KOPT-K1 (cell line): ENCODE data around the gene CCND2.
"Not testable (repeated sequence)": the region's sequence is repeated elsewhere in the genome, so short reads cannot be mapped to it uniquely, and the experiment has no call there.

Experiments
- H3K27ac ChIP-seq: fragments of 200-600 bp; sonication (generic); 2 replicates; pipeline ENCODE4 v1.5.1; 2016; ENCODE audit warnings: antibody characterized with exemption, mild to moderate bottlenecking, low read depth, low read length; ENCODE audit not compliant: poor library complexity, severe bottlenecking
- H3K36me3 ChIP-seq: fragments of 200-600 bp; sonication (generic); 2 replicates; pipeline ENCODE4 v1.5.1; 2017; ENCODE audit warnings: antibody characterized with exemption, mild to moderate bottlenecking, low read length, moderate library complexity; ENCODE audit not compliant: insufficient read depth
- H3K9me3 ChIP-seq: fragments of 200-600 bp; sonication (generic); 2 replicates; pipeline ENCODE4 v1.5.1; 2017; ENCODE audit warnings: antibody characterized with exemption, low read length, mild to moderate bottlenecking; ENCODE audit not compliant: insufficient read depth, poor library complexity, severe bottlenecking

CCND2 gene

GRCh38 chr12:4273652-4274395 lies at the start of gene CCND2:
TSS of gene CCND2 (plus strand) at chr12:4273762. CDS start at chr12:4274041, 279 bp downstream.
- Histone ChIP-seq H3K36me3 (no peaks in the 10 kb centered on the region), H3K9me3 (no peaks in the 10 kb centered on the region), H3K27ac (no peak within 1 kb of the TSS)

GRCh38 chr12:4224206-4224889 lies 49.2 kb upstream of the CCND2 start:
- peaks cover 7% of the 10 kb centered on the region for H3K9me3 ChIP-seq
- H3K27ac ChIP-seq: no peak overlapping the region
- H3K36me3 ChIP-seq: no peaks in the 10 kb centered on the region

- Histone ChIP-seq H3K36me3 (no peaks in the 10 kb centered on the region), H3K9me3 (peaks cover 7% of the 10 kb centered on the region), H3K27ac (no peak overlapping the region)
Observed at GRCh38 chr12:4225571-4225970, 48.0 kb upstream of the CCND2 start.

GRCh38 chr12:4227046-4227445 lies 46.5 kb upstream of the CCND2 start:
- Histone ChIP-seq H3K27ac (no peak overlapping the region), H3K36me3 (no peaks in the 10 kb centered on the region), H3K9me3 (peaks cover 7% of the 10 kb centered on the region)

GRCh38 chr12:4228122-4228580 lies 45.4 kb upstream of the CCND2 start:
- no peak overlapping the region for H3K27ac ChIP-seq
- H3K36me3 ChIP-seq: no peaks in the 10 kb centered on the region
- H3K9me3 ChIP-seq: no peaks in the 10 kb centered on the region

- H3K27ac ChIP-seq: no peak overlapping the region
Observed at GRCh38 chr12:4230526-4230925, 43.0 kb upstream of the CCND2 start.

GRCh38 chr12:4238577-4238976 lies 35.0 kb upstream of the CCND2 start:
- H3K27ac ChIP-seq: no peak overlapping the region
- no peaks in the 10 kb centered on the region for H3K36me3 ChIP-seq
- peaks cover 26% of the 10 kb centered on the region for H3K9me3 ChIP-seq

More at GRCh38 chr12:4230526-4230925, 43.0 kb upstream of the CCND2 start:
- Histone ChIP-seq H3K36me3 (no peaks in the 10 kb centered on the region), H3K9me3 (peaks cover 4% of the 10 kb centered on the region)

GRCh38 chr12:4239746-4240145 lies 33.8 kb upstream of the CCND2 start:
- no peaks in the 10 kb centered on the region for H3K36me3 ChIP-seq
- peaks cover 23% of the 10 kb centered on the region for H3K9me3 ChIP-seq
- no peak overlapping the region for H3K27ac ChIP-seq

GRCh38 chr12:4240161-4240783 lies 33.3 kb upstream of the CCND2 start:
- H3K27ac ChIP-seq: no peak overlapping the region
- H3K36me3 ChIP-seq: no peaks in the 10 kb centered on the region
- H3K9me3 ChIP-seq: peaks cover 22% of the 10 kb centered on the region

- Histone ChIP-seq H3K27ac (no peak overlapping the region), H3K9me3 (peaks cover 22% of the 10 kb centered on the region), H3K36me3 (no peaks in the 10 kb centered on the region)
Observed at GRCh38 chr12:4240981-4241380, 32.6 kb upstream of the CCND2 start.

GRCh38 chr12:4241592-4241991 lies 32.0 kb upstream of the CCND2 start:
- Histone ChIP-seq H3K36me3 (no peaks in the 10 kb centered on the region), H3K9me3 (peaks cover 20% of the 10 kb centered on the region), H3K27ac (no peak overlapping the region)

GRCh38 chr12:4242595-4242994 lies 31.0 kb upstream of the CCND2 start:
- Histone ChIP-seq H3K36me3 (no peaks in the 10 kb centered on the region), H3K9me3 (peaks cover 10% of the 10 kb centered on the region), H3K27ac (no peak overlapping the region)

GRCh38 chr12:4243091-4243490 lies 30.5 kb upstream of the CCND2 start:
- H3K9me3 ChIP-seq: peaks cover 9% of the 10 kb centered on the region
- no peak overlapping the region for H3K27ac ChIP-seq
- no peaks in the 10 kb centered on the region for H3K36me3 ChIP-seq

GRCh38 chr12:4243491-4244100 lies 30.0 kb upstream of the CCND2 start:
- H3K36me3 ChIP-seq, H3K9me3 ChIP-seq, H3K27ac ChIP-seq: not testable (repeated sequence)

- H3K27ac ChIP-seq: no peak overlapping the region
- H3K36me3 ChIP-seq: no peaks in the 10 kb centered on the region
- no peaks in the 10 kb centered on the region for H3K9me3 ChIP-seq
Observed at GRCh38 chr12:4244868-4245267, 28.7 kb upstream of the CCND2 start.
